GM12878 (cell line): Measurements from ENCODE around the gene CFP.

Source experiments
- ATF3 ChIP-seq: IDR thresholded peaks from 2 replicates; pipeline ENCODE4 v1.6.1; 2011; ENCODE audit warnings: low read depth, mild to moderate bottlenecking, low read length, moderate library complexity, borderline replicate concordance; ENCODE audit errors: extremely low read depth
- CEBPZ ChIP-seq: fragments of 150-350 bp; IDR thresholded peaks from 2 replicates; pipeline ENCODE4 v1.6.1; 2016; ENCODE audit warnings: low read depth, low read length
- CTCF ChIP-seq, 3 experiments: IDR thresholded peaks in 2 of 3; conservative IDR thresholded peaks in 1 of 3; 2 replicates each; pipeline ENCODE4 v1.5.1; 2011; ENCODE audit warnings: low read depth in 3 of 3, low read length in 3 of 3, mild to moderate bottlenecking in 3 of 3, control low read depth in 2 of 3, moderate library complexity in 2 of 3, inconsistent platforms in 1 of 3, mixed read lengths in 1 of 3; ENCODE audit not compliant: control insufficient read depth in 2 of 3, insufficient read depth in 1 of 3; ENCODE audit errors: extremely low read depth in 1 of 3
- EZH2 ChIP-seq: IDR thresholded peaks from 2 replicates; pipeline ENCODE4 v1.6.1; 2012; ENCODE audit warnings: low read depth, mild to moderate bottlenecking, control low read depth, inconsistent platforms, low read length, borderline replicate concordance; ENCODE audit not compliant: control insufficient read depth
- MTA3 ChIP-seq: IDR thresholded peaks from 2 replicates; pipeline ENCODE4 v1.6.1; 2012; ENCODE audit warnings: low read length, inconsistent platforms, borderline replicate concordance
- MXI1 ChIP-seq: fragments of 150-350 bp; IDR thresholded peaks from 2 replicates; pipeline ENCODE4 v1.6.1; 2011; ENCODE audit warnings: low read depth, mild to moderate bottlenecking, inconsistent platforms, low read length, improper control_type of control experiment
- NFYB ChIP-seq: IDR thresholded peaks from 2 replicates; pipeline ENCODE4 v1.6.1; 2011; ENCODE audit warnings: low read depth, mild to moderate bottlenecking, low read length, improper control_type of control experiment, moderate library complexity; ENCODE audit not compliant: insufficient read depth
- PBX3 ChIP-seq: IDR thresholded peaks from 2 replicates; pipeline ENCODE4 v1.6.1; 2011; ENCODE audit warnings: mild to moderate bottlenecking, low read depth, low read length, moderate library complexity; ENCODE audit not compliant: insufficient replicate concordance
- RAD21 ChIP-seq: IDR thresholded peaks from 2 replicates; pipeline ENCODE4 v1.6.1; 2011; ENCODE audit warnings: mild to moderate bottlenecking, low read depth, low read length, moderate library complexity; ENCODE audit not compliant: insufficient read depth
- SUZ12 ChIP-seq: fragments of 200-600 bp; sonication (generic); IDR thresholded peaks from one replicate; pipeline ENCODE4 v1.6.1; 2018; ENCODE audit warnings: antibody characterized with exemption, mild to moderate bottlenecking; ENCODE audit not compliant: unreplicated experiment
- TAF1 ChIP-seq: IDR thresholded peaks from 2 replicates; pipeline ENCODE4 v1.6.1; 2011; ENCODE audit warnings: mild to moderate bottlenecking, low read depth, low read length, borderline replicate concordance
- YBX1 ChIP-seq: fragments of 450-650 bp; IDR thresholded peaks from 2 replicates; pipeline ENCODE4 v1.6.1; 2016; ENCODE audit warnings: antibody characterized with exemption

GRCh38 chrX:47586043-47586787 lies 43.5 kb downstream of the CFP start:
- TF ChIP-seq SUZ12 (no peak), NFYB (no peak), ATF3 (no peak), CTCF (IDR thresholded peaks at IDR 0.05 in 2 of 3, conservative IDR thresholded peaks at IDR 0.05 in 1 of 3; ENCODE audit: control insufficient read depth in 2 of 3, extremely low read depth in 1 of 3, insufficient read depth in 1 of 3, low read depth in 3 of 3, low read length in 3 of 3) (no peak), TAF1 (no peak), YBX1 (no peak), MXI1 (no peak), MTA3 (no peak), PBX3 (no peak), EZH2 (no peak), CEBPZ (no peak), RAD21 (no peak)
